ENCODE measurements around the gene AGAP3.

Gene AGAP3

GRCh38 chr7:151125470-151125845, 39.2 kb downstream of the AGAP3 start:
- DNase-seq = no peak

GRCh38 chr7:151125846-151126481, 39.7 kb downstream of the AGAP3 start:
- no peak for DNase-seq

- DNase-seq = no peak
These were observed 40.3 kb downstream of the AGAP3 start for GRCh38 chr7:151126491-151127137.

GRCh38 chr7:151128144-151128543, 41.9 kb downstream of the AGAP3 start:
- no peak for DNase-seq

- DNase-seq = no peak
These were observed 42.4 kb downstream of the AGAP3 start for GRCh38 chr7:151128716-151129115.

- DNase-seq = no peak
These were observed 43.1 kb downstream of the AGAP3 start for GRCh38 chr7:151129117-151129959.

GRCh38 chr7:151129960-151130591, 43.8 kb downstream of the AGAP3 start:
- no peak for DNase-seq

GRCh38 chr7:151130741-151131157, 44.5 kb downstream of the AGAP3 start:
- no peak for DNase-seq

GRCh38 chr7:151131224-151131591, 44.9 kb downstream of the AGAP3 start:
- no peak for DNase-seq

GRCh38 chr7:151131592-151132293, 45.5 kb downstream of the AGAP3 start:
- peak; percentile 77 to 78 for DNase-seq

GRCh38 chr7:151132461-151133205, 46.4 kb downstream of the AGAP3 start:
- no peak for DNase-seq

GRCh38 chr7:151133266-151133985, 47.2 kb downstream of the AGAP3 start:
- DNase-seq = no peak

GRCh38 chr7:151133986-151134742, 47.9 kb downstream of the AGAP3 start:
- DNase-seq = no peak

- DNase-seq = no peak
These were observed 48.7 kb downstream of the AGAP3 start for GRCh38 chr7:151134743-151135524.

GRCh38 chr7:151135525-151135845, 49.2 kb downstream of the AGAP3 start:
- no peak for DNase-seq

GRCh38 chr7:151135866-151136843, 49.9 kb downstream of the AGAP3 start:
- DNase-seq = no peak

- no peak for DNase-seq
These were observed 50.9 kb downstream of the AGAP3 start for GRCh38 chr7:151137076-151137675.

GRCh38 chr7:151137791-151138152, 51.5 kb downstream of the AGAP3 start:
- no peak for DNase-seq
